Thyroid gland (tissue), 4 donors: ENCODE measurements around the gene SUCNR1. TPM values are rescaled to one million over a fixed set of nuclear protein-coding genes. Genes with fewer than 3 reads are reported as not detected.

ENCODE experiments used
- DNase-seq, 2 donors: peaks; one replicate each; pipeline ENCODE4 v3.0.0-alpha.2; 2019
- H3K27ac ChIP-seq, 3 donors: fragments of 200-600 bp; sonication (generic); 1 replicate in 2 of 3; 2 replicates in 1 of 3; pipeline ENCODE4 v1.5.1; 2016 to 2019; ENCODE audit warnings: mild to moderate bottlenecking in 1 of 3, moderate library complexity in 1 of 3
- H3K27me3 ChIP-seq: fragments of 200-600 bp; sonication (generic); one replicate; pipeline ENCODE4 v1.5.1; 2019
- H3K36me3 ChIP-seq, 2 donors: fragments of 200-600 bp; sonication (generic); one replicate each; pipeline ENCODE4 v1.5.1; 2016 to 2019
- H3K4me1 ChIP-seq, 2 donors: fragments of 200-600 bp; sonication (generic); one replicate each; pipeline ENCODE4 v1.5.1; 2017 to 2019
- H3K4me3 ChIP-seq, 3 donors: fragments of 200-600 bp; sonication (generic); replicated peaks in 1 of 3; 1 replicate in 2 of 3; 2 replicates in 1 of 3; pipeline ENCODE4 v1.5.1; 2016; ENCODE audit warnings: mild to moderate bottlenecking in 1 of 3
- H3K9me3 ChIP-seq: fragments of 200-600 bp; sonication (generic); one replicate; pipeline ENCODE4 v1.5.1; 2017
- CTCF ChIP-seq, 6 experiments: fragments of 200-600 bp in 3 of 6; fragments of 450-650 bp in 3 of 6; sonication (generic) in 3 of 6; IDR thresholded peaks; one replicate each; pipeline ENCODE4 v1.5.1; 2016 to 2019; ENCODE audit warnings: antibody characterized with exemption in 6 of 6, mild to moderate bottlenecking in 2 of 6, inconsistent platforms in 1 of 6, moderate library complexity in 1 of 6
- POLR2A ChIP-seq, 2 donors: fragments of 450-650 bp; IDR thresholded peaks; one replicate each; pipeline ENCODE4 v1.6.1; 2017; ENCODE audit warnings: antibody characterized with exemption in 2 of 2, mild to moderate bottlenecking in 2 of 2, moderate library complexity in 1 of 2
- WGBS, 2 donors: methylation state at CpG; one replicate each; pipeline ENCODE4 v1.1.5; 2017; 5-methylcytosine and 5-hydroxymethylcytosine counted together
- intact Hi-C: fragments of 100-400 bp; cut with DNase I; formaldehyde crosslinking; loops from one replicate; pipeline ENCODE4 v1.15.1; 2023
- total RNA-seq, 4 donors: library from RNA; depleted of rRNA; stranded (reverse); fragments of >200 nt; gene quantifications; one replicate each; pipeline ENCODE4 v1.2.3, GENCODE V29; 2016

SUCNR1 gene
- total RNA-seq, 4 donors from 2014 or later: 9.0 to 12.4 (median 10.4) TPM

GRCh38 chr3:151863611-151864010 lies 9.8 kb upstream of the SUCNR1 start:
- no peaks in the 10 kb centered on the region for H3K4me1 ChIP-seq
- intact Hi-C loops: no loop called here
- TF ChIP-seq POLR2A (IDR thresholded peaks at IDR 0.05) (no peak), CTCF (IDR thresholded peaks at IDR 0.05) (no peak)
- H3K4me3 ChIP-seq: no peak overlapping the region
- H3K36me3 ChIP-seq: no peaks in the 10 kb centered on the region
- no peaks in the 10 kb centered on the region for H3K9me3 ChIP-seq
- no peaks in the 10 kb centered on the region for H3K27me3 ChIP-seq
- H3K27ac ChIP-seq: no peak overlapping the region
- 84 to 86% methylated on average over 2 of the region's 2 CpGs for WGBS, 2 donors
- no peak for DNase-seq

GRCh38 chr3:151864423-151865101 lies 8.9 kb upstream of the SUCNR1 start:
- intact Hi-C loops: no loop called here
- DNase-seq: no peak
- Histone ChIP-seq H3K4me3 (no peak overlapping the region), H3K9me3 (no peaks in the 10 kb centered on the region), H3K36me3 (no peaks in the 10 kb centered on the region), H3K27me3 (no peaks in the 10 kb centered on the region), H3K4me1 (no peaks in the 10 kb centered on the region), H3K27ac (no peak overlapping the region)
- WGBS, 2 donors: 63% methylated on average over 4 of the region's 4 CpGs
- no peak for TF ChIP-seq POLR2A (IDR thresholded peaks at IDR 0.05)
- no peak for TF ChIP-seq CTCF (IDR thresholded peaks at IDR 0.05)

GRCh38 chr3:151866711-151867410 lies 6.6 kb upstream of the SUCNR1 start:
- Histone ChIP-seq H3K4me1 (no peaks in the 10 kb centered on the region), H3K27me3 (no peaks in the 10 kb centered on the region), H3K36me3 (no peaks in the 10 kb centered on the region), H3K27ac (no peak overlapping the region), H3K9me3 (no peaks in the 10 kb centered on the region), H3K4me3 (no peak overlapping the region)
- intact Hi-C loops: no loop called here
- WGBS, 2 donors: 61 to 64% methylated on average over 4 of the region's 4 CpGs
- DNase-seq: no peak
- TF ChIP-seq CTCF (IDR thresholded peaks at IDR 0.05): no peak
- no peak for TF ChIP-seq POLR2A (IDR thresholded peaks at IDR 0.05)

GRCh38 chr3:151867666-151868065 lies 5.8 kb upstream of the SUCNR1 start:
- no peak for DNase-seq
- TF ChIP-seq CTCF (IDR thresholded peaks at IDR 0.05) (no peak), POLR2A (IDR thresholded peaks at IDR 0.05) (no peak)
- no peaks in the 10 kb centered on the region for H3K9me3 ChIP-seq
- intact Hi-C loops: no loop called here
- H3K27me3 ChIP-seq: no peaks in the 10 kb centered on the region
- H3K36me3 ChIP-seq: no peaks in the 10 kb centered on the region
- no peak overlapping the region for H3K4me3 ChIP-seq
- 93 to 98% methylated on average over 1 of the region's 1 CpG for WGBS, 2 donors
- H3K27ac ChIP-seq: no peak overlapping the region
- no peaks in the 10 kb centered on the region for H3K4me1 ChIP-seq

GRCh38 chr3:151869181-151869580 lies 4.3 kb upstream of the SUCNR1 start:
- no peak for DNase-seq
- H3K4me1 ChIP-seq: no peaks in the 10 kb centered on the region
- WGBS, 2 donors: 26 to 30% methylated on average over 3 of the region's 3 CpGs
- no peak overlapping the region for H3K27ac ChIP-seq
- intact Hi-C loops: no loop called here
- no peaks in the 10 kb centered on the region for H3K27me3 ChIP-seq
- no peaks in the 10 kb centered on the region for H3K9me3 ChIP-seq
- H3K4me3 ChIP-seq: no peak overlapping the region
- no peak for TF ChIP-seq POLR2A (IDR thresholded peaks at IDR 0.05)
- TF ChIP-seq CTCF (IDR thresholded peaks at IDR 0.05): no peak
- no peaks in the 10 kb centered on the region for H3K36me3 ChIP-seq
